HepG2 (cell line): ENCODE measurements around the gene ZBTB22. TPM values are rescaled to one million over a fixed set of nuclear protein-coding genes. Genes with fewer than 3 reads are reported as not detected.
A peak's percentile ranks its signal among the peaks of the same experiment; 100 is the strongest.

Experiments
- DBP ChIP-seq: sonication (generic); formaldehyde crosslinking; IDR thresholded peaks from 2 replicates; pipeline ENCODE4 v1.4.0; 2020; ENCODE audit warnings: missing genetic modification reagents; ENCODE audit errors: not compliant biosample characterization
- FIP1L1 ChIP-seq: fragments of 200-400 bp; formaldehyde crosslinking; IDR thresholded peaks from 2 replicates; pipeline ENCODE4 v1.6.1; 2018; ENCODE audit warnings: low read depth, mild to moderate bottlenecking, low read length, moderate library complexity, borderline replicate concordance; ENCODE audit not compliant: insufficient read depth
- HBP1 ChIP-seq: IDR thresholded peaks from 2 replicates; pipeline ENCODE4 v1.6.1; 2016; ENCODE audit warnings: low read depth, control low read depth
- HNRNPUL1 ChIP-seq: fragments of 200-400 bp; formaldehyde crosslinking; IDR thresholded peaks from 2 replicates; pipeline ENCODE4 v1.6.1; 2017; ENCODE audit warnings: low read depth, mild to moderate bottlenecking, low read length, moderate library complexity
- KIAA2018 ChIP-seq: sonication (generic); formaldehyde crosslinking; IDR thresholded peaks from 2 replicates; pipeline ENCODE4 v1.5.0; 2020; ENCODE audit warnings: mild to moderate bottlenecking, missing genetic modification reagents, borderline replicate concordance
- NFE2 ChIP-seq: sonication (generic); formaldehyde crosslinking; IDR thresholded peaks from 2 replicates; pipeline ENCODE4 v1.4.0; 2020; ENCODE audit warnings: missing genetic modification reagents
- RFX3 ChIP-seq: IDR thresholded peaks from 2 replicates; pipeline ENCODE4 v1.6.1; 2016; ENCODE audit warnings: missing biosample characterization, missing genetic modification reagents
- SP1 ChIP-seq, 2 experiments: fragments of 450-650 bp in 1 of 2; sonication (generic) in 1 of 2; formaldehyde crosslinking in 1 of 2; IDR thresholded peaks; 2 replicates each; pipeline versions ENCODE4 v1.4.0 to v1.6.1; 2016 to 2020; ENCODE audit warnings: missing genetic modification reagents in 1 of 2
- SP2 ChIP-seq: sonication (generic); formaldehyde crosslinking; IDR thresholded peaks from 2 replicates; pipeline ENCODE4 v1.5.1; 2020; ENCODE audit warnings: mild to moderate bottlenecking, missing genetic modification reagents
- SRSF1 ChIP-seq: fragments of 200-400 bp; formaldehyde crosslinking; optimal IDR thresholded peaks from 2 replicates; pipeline ENCODE3; 2017; ENCODE audit warnings: mild to moderate bottlenecking, low read depth, low read length, moderate library complexity
- ZBTB34 ChIP-seq: sonication (generic); formaldehyde crosslinking; IDR thresholded peaks from 2 replicates; pipeline ENCODE4 v1.8.0; 2022; ENCODE audit warnings: mild to moderate bottlenecking, missing genetic modification reagents
- ZFP36L1 ChIP-seq: sonication (generic); formaldehyde crosslinking; IDR thresholded peaks from 2 replicates; pipeline ENCODE4 v1.8.0; 2022; ENCODE audit warnings: mild to moderate bottlenecking, missing genetic modification reagents, moderate library complexity
- ZNF121 ChIP-seq: sonication (generic); formaldehyde crosslinking; IDR thresholded peaks from 2 replicates; pipeline ENCODE4 v1.5.0; 2020; ENCODE audit warnings: mild to moderate bottlenecking, missing genetic modification reagents
- ZNF543 ChIP-seq: sonication (generic); formaldehyde crosslinking; IDR thresholded peaks from 2 replicates; pipeline ENCODE4 v1.4.0; 2020; ENCODE audit warnings: mild to moderate bottlenecking, missing genetic modification reagents
- ZNF550 ChIP-seq: sonication (generic); formaldehyde crosslinking; IDR thresholded peaks from 2 replicates; pipeline ENCODE4 v1.4.0; 2020; ENCODE audit warnings: mild to moderate bottlenecking, missing genetic modification reagents, borderline replicate concordance
- ZNF788 ChIP-seq: sonication (generic); formaldehyde crosslinking; IDR thresholded peaks from 2 replicates; pipeline ENCODE4 v1.5.0; 2020; ENCODE audit warnings: mild to moderate bottlenecking, missing genetic modification reagents, borderline replicate concordance
- polyA plus RNA-seq, 8 experiments: library from polyadenylated mRNA; depleted of rRNA in 3 of 8; stranded (reverse) in 7 of 8; unstranded in 1 of 8; fragments of >200 nt; fragmentation: Illumina TruSeq in 4 of 8; extraction: Trizol in 4 of 8; gene quantifications; 2 replicates each; pipeline versions ENCODE4 v1.2.1 to v1.2.3, GENCODE V29; 2011 to 2016; ENCODE audit warnings: low read depth in 4 of 8, missing spikeins in 1 of 8, mixed read lengths in 1 of 8; ENCODE audit not compliant: insufficient read depth in 1 of 8
- total RNA-seq, 5 experiments: library from RNA; depleted of rRNA; stranded (reverse); fragments of >200 nt; fragmentation: Illumina TruSeq; extraction: Trizol; gene quantifications; 2 replicates each; pipeline ENCODE4 v1.2.3, GENCODE V29; 2016; ENCODE audit warnings: low read depth in 1 of 5

Gene ZBTB22
- total and polyA plus RNA-seq, 2 of the 13 experiments (the other 11 are each of a cell fraction or from before 2014, with no cell fraction given) = 8.0 to 10.6 TPM

GRCh38 chr6:33297956-33298772, 19.4 kb downstream of the ZBTB22 start (continued):
- TF ChIP-seq KIAA2018 (CRISPR knock-in tag) = no peak
- TF ChIP-seq ZNF543 = no peak
- TF ChIP-seq ZBTB34 = 0 out of 2 replicates have a peak, but pooled peaks have one; percentile 14
- no peak for TF ChIP-seq SP1 (IDR thresholded peaks at IDR 0.05)
- TF ChIP-seq SP1 (CRISPR knock-in tag; IDR thresholded peaks at IDR 0.05) = 0 out of 2 replicates have a peak, but pooled peaks have one; percentile 34
- TF ChIP-seq ZFP36L1 (CRISPR knock-in tag) = no peak
- TF ChIP-seq HBP1 = 0 out of 2 replicates have a peak, but pooled peaks have one; percentile 14
- TF ChIP-seq NFE2 (CRISPR knock-in tag) = no peak
- TF ChIP-seq DBP (CRISPR knock-in tag) = no peak
- TF ChIP-seq SRSF1 = peak; percentile 8
- TF ChIP-seq ZNF788 (CRISPR knock-in tag) = 0 out of 2 replicates have a peak, but pooled peaks have one; percentile 46
- no peak for TF ChIP-seq ZNF121 (CRISPR knock-in tag)
- TF ChIP-seq HNRNPUL1 = no peak
- TF ChIP-seq ZNF550 (CRISPR knock-in tag) = no peak
- TF ChIP-seq RFX3 (CRISPR knock-in tag) = peak; percentile 36; the same call in 1 of the 2 replicates
- 0 out of 2 replicates have a peak, but pooled peaks have one; percentile 15 for TF ChIP-seq FIP1L1
- TF ChIP-seq SP2 (CRISPR knock-in tag) = 0 out of 2 replicates have a peak, but pooled peaks have one; percentile 20
